GM19193 (cell line): ENCODE measurements around the gene PLA2G4B.

ENCODE experiments used
- POLR2A ChIP-seq: IDR thresholded peaks from 4 replicates; pipeline ENCODE4 v1.6.1; 2011; ENCODE audit not compliant: insufficient read depth, insufficient read length; ENCODE audit errors: extremely low read depth

PLA2G4B gene

DNA sequence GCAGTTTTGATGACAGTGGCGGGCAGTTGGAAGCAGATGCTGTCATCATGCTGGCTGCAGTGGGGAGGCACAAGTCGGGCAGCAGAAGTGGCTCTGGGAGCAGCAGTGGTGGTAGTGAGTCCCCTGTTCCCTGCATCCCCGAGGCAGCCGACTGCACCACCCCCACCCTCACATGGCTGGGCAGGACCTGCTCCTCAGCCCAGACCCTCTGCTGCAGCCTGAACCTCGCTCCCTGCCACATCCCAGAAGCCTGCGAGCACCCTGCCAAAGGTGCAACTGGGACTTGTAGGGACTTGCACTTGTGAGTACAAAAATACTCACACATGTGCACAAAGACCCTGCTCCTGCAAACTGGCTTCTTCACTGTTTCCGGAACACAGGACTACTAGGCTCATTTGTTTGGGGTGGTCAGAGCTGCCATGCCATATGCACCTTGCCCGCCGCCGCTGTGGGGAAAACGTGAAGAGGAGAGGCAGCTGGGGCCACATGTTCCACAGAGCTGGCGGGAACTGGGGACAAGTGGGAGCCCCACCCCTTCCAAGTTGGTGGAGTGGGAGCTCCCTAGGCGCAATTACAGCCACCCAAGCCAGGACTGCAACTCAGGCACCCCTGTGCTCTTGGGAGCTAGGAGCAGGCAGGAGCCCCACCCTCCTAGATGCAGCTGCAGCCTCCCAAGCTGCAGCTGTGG lies 8.5 kb upstream of the PLA2G4B start:
- TF ChIP-seq POLR2A: no peak

DNA sequence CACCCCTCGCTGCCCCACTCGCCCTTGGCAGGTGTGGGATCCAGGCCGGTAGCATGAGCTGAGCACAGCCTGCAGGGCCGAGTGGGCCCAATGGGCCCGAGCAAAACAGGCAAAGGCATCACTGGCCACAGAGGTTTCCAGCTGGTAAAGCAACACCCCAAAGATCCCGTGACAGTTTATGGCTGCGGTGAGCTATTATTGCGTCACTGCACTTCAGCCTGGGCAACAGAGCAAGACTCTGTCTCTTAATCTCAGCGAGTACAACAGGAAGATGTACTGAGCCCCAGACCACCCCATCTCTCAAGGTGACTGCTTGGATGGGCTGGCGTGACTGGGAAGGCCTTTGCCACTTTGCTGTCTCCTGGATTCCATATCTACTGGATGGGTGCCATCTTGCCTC lies 6.4 kb upstream of the PLA2G4B start:
- no peak for TF ChIP-seq POLR2A

DNA sequence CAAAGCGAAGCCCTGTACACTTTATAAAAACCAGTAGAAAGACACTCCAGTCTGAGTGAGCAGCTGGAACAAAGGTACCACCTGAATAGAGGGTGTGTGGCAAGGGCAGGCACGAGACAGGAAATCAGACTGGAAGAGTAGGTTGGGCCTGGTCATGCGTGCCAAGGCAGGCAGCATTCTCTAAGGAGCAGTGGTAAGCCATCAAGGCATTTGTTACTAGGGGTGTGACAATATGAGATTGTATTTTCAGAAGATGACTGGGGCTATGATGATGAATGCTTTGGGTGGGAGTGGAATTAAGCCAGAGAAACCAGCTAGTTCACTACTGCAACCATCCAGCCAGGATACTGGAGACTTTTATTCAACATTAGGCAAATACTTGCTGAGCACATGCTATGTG lies 5.8 kb upstream of the PLA2G4B start:
- TF ChIP-seq POLR2A: no peak

DNA sequence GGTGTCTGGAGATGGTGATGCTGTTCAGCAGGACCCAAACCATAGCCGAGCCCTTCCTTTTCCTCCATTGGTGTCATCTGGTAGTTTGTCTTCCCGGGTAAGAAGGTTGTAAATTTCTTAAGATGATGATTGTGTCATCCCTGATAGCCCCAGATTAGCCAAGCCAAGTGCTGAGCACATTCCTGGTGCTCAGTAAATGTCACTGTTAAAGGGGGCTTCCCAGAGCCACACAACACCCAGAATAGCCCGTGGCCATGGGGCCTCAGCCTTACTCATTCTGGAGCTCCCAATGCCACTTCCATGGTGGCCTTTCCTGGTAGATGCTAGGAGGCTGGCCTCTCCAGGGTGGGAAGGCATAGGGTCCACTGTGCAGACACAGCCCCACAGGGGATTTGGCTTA lies 4.6 kb upstream of the PLA2G4B start:
- TF ChIP-seq POLR2A: no peak

DNA sequence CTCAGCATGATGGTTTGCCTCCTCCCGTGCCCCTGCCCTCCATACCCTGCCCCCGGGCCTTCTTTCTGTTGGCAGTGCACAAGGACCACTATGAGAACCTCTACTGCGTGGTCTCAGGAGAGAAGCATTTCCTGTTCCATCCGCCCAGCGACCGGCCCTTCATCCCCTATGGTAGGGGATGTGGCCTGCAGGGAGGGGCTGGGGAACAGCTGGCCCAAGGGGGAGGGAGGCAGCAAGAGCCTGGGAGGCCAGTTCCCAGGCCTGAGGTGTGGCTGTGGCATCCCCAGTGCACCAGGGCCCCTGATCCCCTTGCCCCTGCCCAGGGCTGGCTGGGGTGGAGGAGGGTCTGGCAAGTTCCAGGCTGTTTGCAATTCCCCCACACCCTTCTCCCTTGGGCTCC lies 2.6 kb upstream of the PLA2G4B start:
- TF ChIP-seq POLR2A: no peak

DNA sequence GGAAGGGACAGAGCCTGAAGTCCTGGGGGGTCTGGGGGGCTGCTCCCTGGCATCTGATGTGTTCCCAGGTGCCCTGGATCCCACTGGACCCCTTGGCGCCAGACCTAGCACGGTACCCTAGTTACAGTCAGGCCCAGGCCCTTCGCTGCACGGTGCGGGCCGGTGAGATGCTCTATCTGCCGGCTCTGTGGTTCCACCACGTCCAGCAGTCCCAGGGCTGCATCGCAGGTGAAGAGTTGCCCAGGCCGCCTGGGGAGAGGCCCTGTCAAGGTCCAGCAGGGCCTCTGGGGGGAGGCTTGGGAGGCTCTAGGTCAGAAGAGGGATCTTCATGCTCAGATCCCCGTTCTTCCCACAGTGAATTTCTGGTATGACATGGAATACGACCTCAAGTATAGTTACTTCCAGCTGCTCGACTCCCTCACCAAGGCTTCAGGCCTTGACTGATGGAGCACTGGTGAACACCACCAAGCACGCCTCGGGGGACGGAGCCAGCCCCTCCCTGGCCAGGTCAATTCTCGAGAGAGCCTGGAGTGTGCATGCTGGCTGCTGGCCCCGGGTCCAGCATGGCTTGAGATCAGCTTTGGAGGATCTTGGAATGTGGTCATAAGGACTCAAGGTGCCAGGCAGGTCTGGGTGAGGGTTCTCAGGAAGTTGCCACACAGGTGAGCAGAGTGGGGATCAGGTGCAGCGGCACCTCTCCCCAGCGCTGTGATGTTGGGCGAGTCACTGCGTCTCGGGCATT lies 1.8 kb upstream of the PLA2G4B start:
- TF ChIP-seq POLR2A: no peak

DNA sequence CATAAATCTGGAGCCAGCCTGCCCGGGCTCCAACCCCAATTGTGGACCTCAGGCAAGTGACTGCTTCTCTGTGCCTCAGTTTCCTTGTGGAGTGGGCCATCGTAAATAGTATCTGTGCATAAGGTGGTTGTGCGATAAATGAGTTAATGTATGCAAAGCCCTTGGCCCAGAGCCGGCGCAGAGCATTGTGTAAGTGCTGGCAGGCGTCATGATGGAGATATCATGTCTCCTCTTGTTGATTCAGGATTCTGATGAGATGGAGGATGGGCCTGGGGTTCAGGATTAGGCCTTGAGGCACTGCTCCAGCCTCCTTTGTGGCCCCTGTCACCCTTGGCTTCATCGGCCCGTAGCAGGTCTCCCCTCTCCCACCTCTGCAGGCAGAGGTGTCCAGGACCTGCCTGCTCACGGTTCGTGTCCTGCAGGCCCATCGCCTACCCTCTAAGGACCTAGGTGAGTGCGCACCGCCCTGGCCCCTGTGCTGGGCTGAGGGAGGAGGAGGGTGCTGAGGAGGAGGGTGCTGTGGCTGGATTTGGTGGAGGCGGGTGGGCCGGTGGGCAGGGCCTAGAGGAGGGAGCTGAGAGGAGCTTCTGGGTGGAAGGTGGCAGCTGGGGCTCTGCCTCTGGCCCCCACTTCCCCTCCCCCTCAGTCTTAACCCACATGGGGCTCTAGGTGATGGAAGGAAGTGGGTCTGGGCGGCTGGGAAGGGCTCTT lies 1.3 kb downstream of the PLA2G4B start:
- no peak for TF ChIP-seq POLR2A

DNA sequence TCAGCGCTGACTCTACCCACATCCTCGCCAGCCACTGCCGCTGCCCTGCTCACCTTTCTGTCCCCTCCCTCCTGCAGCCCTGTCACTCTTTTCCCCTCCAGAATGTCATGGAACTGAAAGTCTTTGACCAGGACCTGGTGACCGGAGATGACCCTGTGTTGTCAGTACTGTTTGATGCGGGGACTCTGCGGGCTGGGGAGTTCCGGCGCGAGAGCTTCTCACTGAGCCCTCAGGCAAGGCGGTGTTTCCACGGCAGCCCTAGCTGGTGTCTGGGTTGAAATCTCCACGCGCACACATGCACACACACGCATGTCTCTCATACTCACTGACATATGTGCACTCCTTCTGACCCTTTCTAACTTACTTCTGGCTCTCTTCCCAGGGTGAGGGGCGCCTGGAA lies 2.0 kb downstream of the PLA2G4B start:
- TF ChIP-seq POLR2A: no peak

DNA sequence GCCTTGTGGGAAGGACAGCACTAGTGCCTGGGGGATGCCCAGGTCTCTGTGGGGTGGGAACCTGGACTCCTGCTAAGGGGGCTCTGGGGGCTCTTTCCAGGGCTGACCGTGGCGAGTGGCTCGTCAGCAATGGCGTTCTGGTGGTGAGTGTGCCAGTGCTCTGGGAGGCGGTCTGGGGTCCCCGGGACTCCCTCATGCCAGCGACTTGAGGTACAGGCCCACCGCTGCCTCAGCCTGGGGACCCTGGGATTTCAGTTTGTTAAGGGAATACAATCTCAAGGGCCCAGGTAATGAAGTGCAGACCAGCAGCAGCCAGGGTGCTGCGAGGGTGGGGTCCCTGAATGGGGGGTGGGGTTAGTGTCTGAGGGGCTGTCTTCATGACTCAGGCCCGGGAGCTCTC lies 2.5 kb downstream of the PLA2G4B start:
- no peak for TF ChIP-seq POLR2A

DNA sequence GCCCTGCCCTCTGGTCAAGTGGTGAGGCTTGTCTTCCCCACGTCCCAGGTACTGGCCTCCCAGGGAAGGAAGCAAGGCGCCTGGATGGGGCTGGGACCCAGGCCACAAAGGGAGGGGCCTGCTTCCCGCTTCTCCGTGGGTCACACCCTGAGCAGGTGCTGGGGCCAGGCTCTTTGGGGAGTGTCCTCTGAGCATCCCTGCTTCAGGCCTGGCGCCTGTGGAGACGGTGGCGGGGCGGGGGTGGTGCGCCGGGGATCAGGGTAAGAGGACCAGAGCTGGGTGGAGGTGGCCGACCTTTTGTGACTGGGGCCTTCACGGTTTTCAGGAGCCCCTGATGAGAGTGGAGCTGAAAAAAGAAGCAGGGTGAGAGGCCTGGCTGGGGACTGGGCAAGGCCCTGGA lies 3.6 kb downstream of the PLA2G4B start:
- no peak for TF ChIP-seq POLR2A

DNA sequence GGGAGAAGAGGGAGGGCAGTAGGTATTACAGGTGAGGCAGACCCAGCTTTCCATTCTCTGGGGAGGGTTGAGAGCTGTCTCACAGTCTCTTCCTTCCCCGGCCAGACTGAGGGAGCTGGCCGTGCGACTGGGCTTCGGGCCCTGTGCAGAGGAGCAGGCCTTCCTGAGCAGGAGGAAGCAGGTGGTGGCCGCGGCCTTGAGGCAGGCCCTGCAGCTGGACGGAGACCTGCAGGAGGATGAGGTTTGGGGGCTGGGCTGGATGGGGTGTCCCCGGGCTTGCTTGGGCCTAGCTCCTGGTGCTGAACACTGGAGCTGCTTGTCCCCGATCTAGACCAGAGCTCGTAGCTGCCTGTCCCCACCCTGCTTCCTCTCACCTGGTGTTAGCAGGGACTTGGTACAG lies 4.9 kb downstream of the PLA2G4B start:
- no peak for TF ChIP-seq POLR2A

DNA sequence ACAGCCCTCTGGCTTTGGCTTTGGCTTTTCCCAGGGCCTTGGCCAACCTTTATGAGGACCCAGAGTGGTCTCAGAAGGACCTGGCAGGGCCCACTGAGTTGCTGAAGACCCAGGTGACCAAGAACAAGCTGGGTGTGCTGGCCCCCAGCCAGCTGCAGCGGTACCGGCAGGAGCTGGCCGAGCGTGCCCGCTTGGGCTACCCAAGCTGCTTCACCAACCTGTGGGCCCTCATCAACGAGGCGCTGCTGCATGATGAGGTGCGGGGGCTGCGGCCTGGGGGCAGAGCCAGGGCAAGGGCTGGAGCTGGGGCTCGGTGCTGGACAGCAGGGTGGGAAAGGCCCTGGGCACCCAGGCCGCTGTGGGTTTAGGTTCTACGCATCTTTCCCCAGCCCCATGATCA lies 6.2 kb downstream of the PLA2G4B start:
- no peak for TF ChIP-seq POLR2A

DNA sequence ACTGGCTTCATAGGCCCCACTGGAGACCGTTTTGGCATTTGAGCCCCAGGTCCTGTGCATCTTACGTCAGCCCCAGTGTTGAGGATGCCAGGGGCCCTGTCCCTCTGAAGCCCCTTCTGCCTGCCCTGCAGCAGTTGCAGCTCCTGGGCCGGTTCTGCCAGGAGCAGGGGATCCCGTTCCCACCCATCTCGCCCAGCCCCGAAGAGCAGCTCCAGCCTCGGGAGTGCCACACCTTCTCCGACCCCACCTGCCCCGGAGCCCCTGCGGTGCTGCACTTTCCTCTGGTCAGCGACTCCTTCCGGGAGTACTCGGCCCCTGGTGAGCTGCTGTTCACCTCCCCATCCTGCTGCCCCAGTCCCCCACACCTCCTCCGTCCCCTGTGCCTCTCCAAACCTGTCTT lies 8.6 kb downstream of the PLA2G4B start:
- TF ChIP-seq POLR2A: no peak

DNA sequence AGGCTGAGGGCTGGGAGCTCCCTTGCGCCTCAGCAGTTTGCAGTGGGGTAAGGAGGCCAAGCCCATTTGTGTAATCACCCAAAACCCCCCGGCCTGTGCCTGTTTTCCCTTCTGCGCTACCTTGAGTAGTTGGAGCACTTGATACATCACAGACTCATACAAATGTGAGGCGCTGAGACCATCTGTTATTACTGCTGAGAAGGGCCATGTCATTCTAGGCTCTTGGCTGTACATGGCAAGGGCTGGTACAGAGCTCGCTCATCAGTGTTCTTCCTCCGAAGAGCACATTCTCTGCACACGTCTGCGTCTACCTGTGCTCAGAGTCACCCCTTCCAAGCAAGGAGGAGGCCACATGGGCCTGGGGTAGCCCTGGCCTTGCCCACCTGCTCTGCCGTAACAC lies 9.3 kb downstream of the PLA2G4B start:
- no peak for TF ChIP-seq POLR2A

DNA sequence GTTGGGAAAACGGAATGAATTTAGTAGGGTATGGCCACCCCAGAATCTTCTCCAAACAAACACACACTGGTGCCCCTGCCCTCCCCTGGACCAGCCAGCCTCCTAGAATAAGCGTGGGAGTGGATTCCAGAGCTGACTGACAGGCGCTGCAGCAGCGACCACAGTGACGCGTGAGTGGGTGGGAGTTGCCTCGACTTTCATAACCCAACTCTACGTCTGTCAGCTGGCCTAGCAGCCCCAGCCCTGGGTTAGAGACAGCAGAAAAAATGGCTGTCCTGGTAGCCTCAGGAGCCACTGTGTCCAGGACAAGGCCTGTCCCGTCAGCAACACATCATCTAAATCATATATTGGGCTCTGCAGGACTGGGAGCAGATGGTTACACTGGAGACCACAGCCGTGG lies 10.0 kb downstream of the PLA2G4B start:
- no peak for TF ChIP-seq POLR2A

DNA sequence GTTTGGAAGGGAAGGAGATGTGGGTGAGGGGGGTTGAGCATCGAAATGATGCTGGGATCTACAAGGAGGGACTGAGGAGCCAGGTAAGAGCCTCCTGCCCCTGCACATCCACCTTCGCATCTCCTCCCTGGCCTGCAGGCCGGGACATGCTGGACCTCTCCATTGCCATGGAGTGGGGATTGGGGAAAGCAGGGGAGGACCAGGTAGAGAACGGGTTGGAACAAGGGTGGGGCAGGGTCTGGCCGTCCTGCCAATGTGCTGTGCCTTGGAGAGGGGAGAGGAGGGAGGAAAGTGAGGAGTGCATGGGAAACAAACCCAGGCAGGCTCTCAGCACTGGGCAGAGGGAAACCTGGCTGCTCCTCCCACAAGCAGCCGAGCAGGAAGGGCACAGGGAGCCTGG lies 10.6 kb downstream of the PLA2G4B start:
- no peak for TF ChIP-seq POLR2A
